Measurements from ENCODE around the gene RNF207.

Gene RNF207

GRCh38 chr1:6249739-6250689, 44.1 kb downstream of the RNF207 start:
- DNase-seq (ENCODE audit: low spot score): no peak

- no peak for DNase-seq (ENCODE audit: low spot score)
These were observed 45.3 kb downstream of the RNF207 start for GRCh38 chr1:6251233-6251632.

- no peak for DNase-seq (ENCODE audit: low spot score)
These were observed 45.9 kb downstream of the RNF207 start for GRCh38 chr1:6251681-6252373.

- DNase-seq (ENCODE audit: low spot score): no peak
These were observed 46.4 kb downstream of the RNF207 start for GRCh38 chr1:6252374-6252710.

- no peak for DNase-seq (ENCODE audit: low spot score)
These were observed 47.5 kb downstream of the RNF207 start for GRCh38 chr1:6253380-6253779.

GRCh38 chr1:6254691-6255090, 48.8 kb downstream of the RNF207 start:
- no peak for DNase-seq (ENCODE audit: low spot score)

GRCh38 chr1:6256645-6257044, 50.7 kb downstream of the RNF207 start:
- DNase-seq (ENCODE audit: low spot score): no peak

- no peak for DNase-seq (ENCODE audit: low spot score)
These were observed 51.7 kb downstream of the RNF207 start for GRCh38 chr1:6257541-6258069.

- no peak for DNase-seq (ENCODE audit: low spot score)
These were observed 52.8 kb downstream of the RNF207 start for GRCh38 chr1:6258675-6259074.

- DNase-seq (ENCODE audit: low spot score): peak; percentile 71
These were observed 53.8 kb downstream of the RNF207 start for GRCh38 chr1:6259491-6260362.

- no peak for DNase-seq (ENCODE audit: low spot score)
These were observed 54.6 kb downstream of the RNF207 start for GRCh38 chr1:6260433-6260934.

- DNase-seq (ENCODE audit: low spot score): peak; percentile 23
These were observed 55.2 kb downstream of the RNF207 start, which contains the start of gene GPR153 for GRCh38 chr1:6260961-6261614. Gene GPR153 (minus strand): TSS chr1:6261098. CDS start chr1:6254905, 6,193 bp downstream.

- no peak for DNase-seq (ENCODE audit: low spot score)
These were observed 55.7 kb downstream of the RNF207 start for GRCh38 chr1:6261615-6261995.

GRCh38 chr1:6262555-6263420, 56.9 kb downstream of the RNF207 start:
- no peak for DNase-seq (ENCODE audit: low spot score)

- DNase-seq (ENCODE audit: low spot score): no peak
These were observed 57.8 kb downstream of the RNF207 start for GRCh38 chr1:6263716-6264115.

GRCh38 chr1:6265151-6265550, 59.2 kb downstream of the RNF207 start:
- DNase-seq (ENCODE audit: low spot score): no peak

GRCh38 chr1:6266641-6267040, 60.7 kb downstream of the RNF207 start:
- DNase-seq (ENCODE audit: low spot score): no peak

- no peak for DNase-seq (ENCODE audit: low spot score)
These were observed 61.9 kb downstream of the RNF207 start for GRCh38 chr1:6267686-6268322.

GRCh38 chr1:6268415-6268814, 62.5 kb downstream of the RNF207 start:
- DNase-seq (ENCODE audit: low spot score): no peak

GRCh38 chr1:6269296-6269695, 63.4 kb downstream of the RNF207 start:
- no peak for DNase-seq (ENCODE audit: low spot score)
